ENCODE data around the gene SLC1A2.

GRCh38 chr11:35354644-35355043 is 64.7 kb downstream of the SLC1A2 start:
- TF ChIP-seq CTCF (conservative IDR thresholded peaks at IDR 0.05; ENCODE audit: low read depth in 2 of 2), result no peak
- TF ChIP-seq POLR2AphosphoS5 (IDR thresholded peaks at IDR 0.05; ENCODE audit: low read depth), result no peak
- no peak for TF ChIP-seq ETS1 (IDR thresholded peaks at IDR 0.05)
- TF ChIP-seq EZH2phosphoT487 (IDR thresholded peaks at IDR 0.05; ENCODE audit: unreplicated experiment), result no peak
- TF ChIP-seq EZH2 (IDR thresholded peaks at IDR 0.05; ENCODE audit: low read depth, unreplicated experiment), result no peak
- no peak for TF ChIP-seq CREB1 (CRISPR knock-in tag; IDR thresholded peaks at IDR 0.05; ENCODE audit: low read depth)
- no peak for TF ChIP-seq NANOG (IDR thresholded peaks at IDR 0.05; ENCODE audit: borderline replicate concordance)

All from GM23338 (cell line).